Measurements from ENCODE around the gene SLC38A11. TPM values are rescaled to one million over a fixed set of nuclear protein-coding genes. Genes with fewer than 3 reads are reported as not detected.

The SLC38A11 gene
- total and polyA plus RNA-seq, 2 experiments from 2014 or later: not detected

DNA sequence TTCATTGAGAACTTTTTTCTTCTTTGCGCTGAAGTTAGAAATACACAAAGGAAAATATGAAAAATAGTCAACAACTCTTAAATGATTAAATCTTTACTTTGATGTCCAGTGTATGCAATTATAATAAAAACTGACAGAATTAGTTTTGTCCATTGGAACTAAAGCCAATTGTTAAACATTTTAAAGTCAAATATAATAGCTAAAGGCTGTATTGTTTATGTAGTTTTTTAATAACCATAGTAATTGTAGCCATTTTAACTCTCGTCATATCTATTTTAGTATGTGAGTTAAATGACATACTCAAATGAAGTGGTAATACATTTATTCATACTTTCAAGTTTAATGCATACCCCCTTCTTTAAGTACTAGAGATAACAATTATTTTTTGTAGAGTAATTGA, 109.0 kb downstream of the SLC38A11 start:
- Mint-ChIP-seq H3K27me3 (ENCODE audit: insufficient read depth, low read depth, poor library complexity) (no peaks in the 10 kb centered on the region), H3K27ac (no peak overlapping the region), H3K4me1 (peaks cover 3% of the 10 kb centered on the region; the same call in 2 of the 3 replicates), H3K36me3 (ENCODE audit: low read depth) (no peaks in the 10 kb centered on the region), H3K9me3 (no peaks in the 10 kb centered on the region), H3K4me3 (no peak overlapping the region)
- H3K36me3 ChIP-seq (ENCODE audit: insufficient read depth): no peaks in the 10 kb centered on the region
- ATAC-seq: no peak
- no peaks in the 10 kb centered on the region for H3F3A ChIP-seq (replicated peaks; ENCODE audit: low read depth)
- no peaks in the 10 kb centered on the region for H4K20me1 ChIP-seq (replicated peaks; ENCODE audit: insufficient read depth)
- no peak overlapping the region for H3K4me3 ChIP-seq
- H3K79me2 ChIP-seq (replicated peaks; ENCODE audit: insufficient read depth): no peaks in the 10 kb centered on the region
- H2AFZ ChIP-seq: no peak overlapping the region
- TF ChIP-seq ZNF331 (CRISPR knock-in tag; IDR thresholded peaks at IDR 0.05; ENCODE audit: low read depth): no peak
- no peak for TF ChIP-seq NANOG (IDR thresholded peaks at IDR 0.05; ENCODE audit: borderline replicate concordance)
- TF ChIP-seq, protein P1, sequence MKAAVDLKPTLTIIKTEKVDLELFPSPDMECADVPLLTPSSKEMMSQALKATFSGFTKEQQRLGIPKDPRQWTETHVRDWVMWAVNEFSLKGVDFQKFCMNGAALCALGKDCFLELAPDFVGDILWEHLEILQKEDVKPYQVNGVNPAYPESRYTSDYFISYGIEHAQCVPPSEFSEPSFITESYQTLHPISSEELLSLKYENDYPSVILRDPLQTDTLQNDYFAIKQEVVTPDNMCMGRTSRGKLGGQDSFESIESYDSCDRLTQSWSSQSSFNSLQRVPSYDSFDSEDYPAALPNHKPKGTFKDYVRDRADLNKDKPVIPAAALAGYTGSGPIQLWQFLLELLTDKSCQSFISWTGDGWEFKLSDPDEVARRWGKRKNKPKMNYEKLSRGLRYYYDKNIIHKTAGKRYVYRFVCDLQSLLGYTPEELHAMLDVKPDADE (IDR thresholded peaks at IDR 0.05): no peak
- TF ChIP-seq POLR2AphosphoS5 (IDR thresholded peaks at IDR 0.05; ENCODE audit: low read depth): no peak
- TF ChIP-seq STAT1 (IDR thresholded peaks at IDR 0.05; ENCODE audit: unreplicated experiment): no peak
- no peak for TF ChIP-seq CREB1 (CRISPR knock-in tag; IDR thresholded peaks at IDR 0.05; ENCODE audit: low read depth)
- no peak for TF ChIP-seq EZH2phosphoT487 (IDR thresholded peaks at IDR 0.05; ENCODE audit: unreplicated experiment)
- TF ChIP-seq ZNF114 (CRISPR knock-in tag; IDR thresholded peaks at IDR 0.05): no peak
- TF ChIP-seq, protein P2, sequence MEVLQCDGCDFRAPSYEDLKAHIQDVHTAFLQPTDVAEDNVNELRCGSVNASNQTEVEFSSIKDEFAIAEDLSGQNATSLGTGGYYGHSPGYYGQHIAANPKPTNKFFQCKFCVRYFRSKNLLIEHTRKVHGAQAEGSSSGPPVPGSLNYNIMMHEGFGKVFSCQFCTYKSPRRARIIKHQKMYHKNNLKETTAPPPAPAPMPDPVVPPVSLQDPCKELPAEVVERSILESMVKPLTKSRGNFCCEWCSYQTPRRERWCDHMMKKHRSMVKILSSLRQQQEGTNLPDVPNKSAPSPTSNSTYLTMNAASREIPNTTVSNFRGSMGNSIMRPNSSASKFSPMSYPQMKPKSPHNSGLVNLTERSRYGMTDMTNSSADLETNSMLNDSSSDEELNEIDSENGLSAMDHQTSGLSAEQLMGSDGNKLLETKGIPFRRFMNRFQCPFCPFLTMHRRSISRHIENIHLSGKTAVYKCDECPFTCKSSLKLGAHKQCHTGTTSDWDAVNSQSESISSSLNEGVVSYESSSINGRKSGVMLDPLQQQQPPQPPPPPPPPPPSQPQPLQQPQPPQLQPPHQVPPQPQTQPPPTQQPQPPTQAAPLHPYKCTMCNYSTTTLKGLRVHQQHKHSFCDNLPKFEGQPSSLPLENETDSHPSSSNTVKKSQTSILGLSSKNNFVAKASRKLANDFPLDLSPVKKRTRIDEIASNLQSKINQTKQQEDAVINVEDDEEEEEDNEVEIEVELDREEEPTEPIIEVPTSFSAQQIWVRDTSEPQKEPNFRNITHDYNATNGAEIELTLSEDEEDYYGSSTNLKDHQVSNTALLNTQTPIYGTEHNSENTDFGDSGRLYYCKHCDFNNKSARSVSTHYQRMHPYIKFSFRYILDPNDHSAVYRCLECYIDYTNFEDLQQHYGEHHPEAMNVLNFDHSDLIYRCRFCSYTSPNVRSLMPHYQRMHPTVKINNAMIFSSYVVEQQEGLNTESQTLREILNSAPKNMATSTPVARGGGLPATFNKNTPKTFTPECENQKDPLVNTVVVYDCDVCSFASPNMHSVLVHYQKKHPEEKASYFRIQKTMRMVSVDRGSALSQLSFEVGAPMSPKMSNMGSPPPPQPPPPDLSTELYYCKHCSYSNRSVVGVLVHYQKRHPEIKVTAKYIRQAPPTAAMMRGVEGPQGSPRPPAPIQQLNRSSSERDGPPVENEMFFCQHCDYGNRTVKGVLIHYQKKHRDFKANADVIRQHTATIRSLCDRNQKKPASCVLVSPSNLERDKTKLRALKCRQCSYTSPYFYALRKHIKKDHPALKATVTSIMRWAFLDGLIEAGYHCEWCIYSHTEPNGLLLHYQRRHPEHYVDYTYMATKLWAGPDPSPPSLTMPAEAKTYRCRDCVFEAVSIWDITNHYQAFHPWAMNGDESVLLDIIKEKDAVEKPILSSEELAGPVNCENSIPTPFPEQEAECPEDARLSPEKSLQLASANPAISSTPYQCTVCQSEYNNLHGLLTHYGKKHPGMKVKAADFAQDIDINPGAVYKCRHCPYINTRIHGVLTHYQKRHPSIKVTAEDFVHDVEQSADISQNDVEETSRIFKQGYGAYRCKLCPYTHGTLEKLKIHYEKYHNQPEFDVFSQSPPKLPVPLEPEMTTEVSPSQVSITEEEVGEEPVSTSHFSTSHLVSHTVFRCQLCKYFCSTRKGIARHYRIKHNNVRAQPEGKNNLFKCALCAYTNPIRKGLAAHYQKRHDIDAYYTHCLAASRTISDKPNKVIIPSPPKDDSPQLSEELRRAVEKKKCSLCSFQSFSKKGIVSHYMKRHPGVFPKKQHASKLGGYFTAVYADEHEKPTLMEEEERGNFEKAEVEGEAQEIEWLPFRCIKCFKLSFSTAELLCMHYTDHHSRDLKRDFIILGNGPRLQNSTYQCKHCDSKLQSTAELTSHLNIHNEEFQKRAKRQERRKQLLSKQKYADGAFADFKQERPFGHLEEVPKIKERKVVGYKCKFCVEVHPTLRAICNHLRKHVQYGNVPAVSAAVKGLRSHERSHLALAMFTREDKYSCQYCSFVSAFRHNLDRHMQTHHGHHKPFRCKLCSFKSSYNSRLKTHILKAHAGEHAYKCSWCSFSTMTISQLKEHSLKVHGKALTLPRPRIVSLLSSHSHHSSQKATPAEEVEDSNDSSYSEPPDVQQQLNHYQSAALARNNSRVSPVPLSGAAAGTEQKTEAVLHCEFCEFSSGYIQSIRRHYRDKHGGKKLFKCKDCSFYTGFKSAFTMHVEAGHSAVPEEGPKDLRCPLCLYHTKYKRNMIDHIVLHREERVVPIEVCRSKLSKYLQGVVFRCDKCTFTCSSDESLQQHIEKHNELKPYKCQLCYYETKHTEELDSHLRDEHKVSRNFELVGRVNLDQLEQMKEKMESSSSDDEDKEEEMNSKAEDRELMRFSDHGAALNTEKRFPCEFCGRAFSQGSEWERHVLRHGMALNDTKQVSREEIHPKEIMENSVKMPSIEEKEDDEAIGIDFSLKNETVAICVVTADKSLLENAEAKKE (CRISPR knock-in tag; IDR thresholded peaks at IDR 0.05): no peak
- TF ChIP-seq, protein P3, sequence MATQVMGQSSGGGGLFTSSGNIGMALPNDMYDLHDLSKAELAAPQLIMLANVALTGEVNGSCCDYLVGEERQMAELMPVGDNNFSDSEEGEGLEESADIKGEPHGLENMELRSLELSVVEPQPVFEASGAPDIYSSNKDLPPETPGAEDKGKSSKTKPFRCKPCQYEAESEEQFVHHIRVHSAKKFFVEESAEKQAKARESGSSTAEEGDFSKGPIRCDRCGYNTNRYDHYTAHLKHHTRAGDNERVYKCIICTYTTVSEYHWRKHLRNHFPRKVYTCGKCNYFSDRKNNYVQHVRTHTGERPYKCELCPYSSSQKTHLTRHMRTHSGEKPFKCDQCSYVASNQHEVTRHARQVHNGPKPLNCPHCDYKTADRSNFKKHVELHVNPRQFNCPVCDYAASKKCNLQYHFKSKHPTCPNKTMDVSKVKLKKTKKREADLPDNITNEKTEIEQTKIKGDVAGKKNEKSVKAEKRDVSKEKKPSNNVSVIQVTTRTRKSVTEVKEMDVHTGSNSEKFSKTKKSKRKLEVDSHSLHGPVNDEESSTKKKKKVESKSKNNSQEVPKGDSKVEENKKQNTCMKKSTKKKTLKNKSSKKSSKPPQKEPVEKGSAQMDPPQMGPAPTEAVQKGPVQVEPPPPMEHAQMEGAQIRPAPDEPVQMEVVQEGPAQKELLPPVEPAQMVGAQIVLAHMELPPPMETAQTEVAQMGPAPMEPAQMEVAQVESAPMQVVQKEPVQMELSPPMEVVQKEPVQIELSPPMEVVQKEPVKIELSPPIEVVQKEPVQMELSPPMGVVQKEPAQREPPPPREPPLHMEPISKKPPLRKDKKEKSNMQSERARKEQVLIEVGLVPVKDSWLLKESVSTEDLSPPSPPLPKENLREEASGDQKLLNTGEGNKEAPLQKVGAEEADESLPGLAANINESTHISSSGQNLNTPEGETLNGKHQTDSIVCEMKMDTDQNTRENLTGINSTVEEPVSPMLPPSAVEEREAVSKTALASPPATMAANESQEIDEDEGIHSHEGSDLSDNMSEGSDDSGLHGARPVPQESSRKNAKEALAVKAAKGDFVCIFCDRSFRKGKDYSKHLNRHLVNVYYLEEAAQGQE (IDR thresholded peaks at IDR 0.05; ENCODE audit: unreplicated experiment): no peak
- no peak for TF ChIP-seq JUNB (IDR thresholded peaks at IDR 0.05; ENCODE audit: unreplicated experiment)
- TF ChIP-seq, protein P4, sequence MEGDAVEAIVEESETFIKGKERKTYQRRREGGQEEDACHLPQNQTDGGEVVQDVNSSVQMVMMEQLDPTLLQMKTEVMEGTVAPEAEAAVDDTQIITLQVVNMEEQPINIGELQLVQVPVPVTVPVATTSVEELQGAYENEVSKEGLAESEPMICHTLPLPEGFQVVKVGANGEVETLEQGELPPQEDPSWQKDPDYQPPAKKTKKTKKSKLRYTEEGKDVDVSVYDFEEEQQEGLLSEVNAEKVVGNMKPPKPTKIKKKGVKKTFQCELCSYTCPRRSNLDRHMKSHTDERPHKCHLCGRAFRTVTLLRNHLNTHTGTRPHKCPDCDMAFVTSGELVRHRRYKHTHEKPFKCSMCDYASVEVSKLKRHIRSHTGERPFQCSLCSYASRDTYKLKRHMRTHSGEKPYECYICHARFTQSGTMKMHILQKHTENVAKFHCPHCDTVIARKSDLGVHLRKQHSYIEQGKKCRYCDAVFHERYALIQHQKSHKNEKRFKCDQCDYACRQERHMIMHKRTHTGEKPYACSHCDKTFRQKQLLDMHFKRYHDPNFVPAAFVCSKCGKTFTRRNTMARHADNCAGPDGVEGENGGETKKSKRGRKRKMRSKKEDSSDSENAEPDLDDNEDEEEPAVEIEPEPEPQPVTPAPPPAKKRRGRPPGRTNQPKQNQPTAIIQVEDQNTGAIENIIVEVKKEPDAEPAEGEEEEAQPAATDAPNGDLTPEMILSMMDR (conservative IDR thresholded peaks at IDR 0.05; ENCODE audit: low read depth in 2 of 2): no peak
- TF ChIP-seq EZH2 (IDR thresholded peaks at IDR 0.05; ENCODE audit: low read depth, unreplicated experiment): no peak
- peaks cover 17% of the 10 kb centered on the region for H3K4me1 ChIP-seq (ENCODE audit: insufficient read depth)
- H3K4me2 ChIP-seq: no peak overlapping the region
- H3K9me2 ChIP-seq (ENCODE audit: insufficient read depth): no peaks in the 10 kb centered on the region
- DNase-seq (ENCODE audit: low spot score): no peak
- no peaks in the 10 kb centered on the region for H3K27me3 ChIP-seq (ENCODE audit: insufficient read depth)
- H3K27ac ChIP-seq (ENCODE audit: low read depth): no peak overlapping the region

All from GM23338 (cell line).